ENCODE data around the gene CRIM1. TPM values are rescaled to one million over a fixed set of nuclear protein-coding genes. Genes with fewer than 3 reads are reported as not detected.

CRIM1 gene
- total RNA-seq, 2 donors from 2014 or later = 55.7 to 90.7 TPM

DNA sequence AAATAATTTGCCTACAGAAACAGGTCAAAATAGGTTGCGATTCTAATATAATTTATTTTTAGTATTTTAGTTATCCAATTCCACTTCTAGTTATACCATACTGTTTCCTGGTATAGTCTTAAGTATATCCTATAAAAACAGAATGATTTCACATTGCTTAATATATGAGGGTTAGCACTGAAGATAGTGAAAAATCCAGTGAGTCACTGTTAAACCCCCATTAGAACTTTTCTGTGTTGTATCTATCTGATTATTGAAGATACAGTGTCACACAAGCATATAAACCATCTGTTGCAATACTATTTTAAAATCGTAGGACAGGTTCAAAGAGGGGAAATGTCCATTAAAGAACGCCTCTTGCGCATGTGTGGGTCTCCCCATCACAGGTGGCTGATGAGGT, 132.4 kb downstream of the CRIM1 start:
- TF ChIP-seq, protein P1, sequence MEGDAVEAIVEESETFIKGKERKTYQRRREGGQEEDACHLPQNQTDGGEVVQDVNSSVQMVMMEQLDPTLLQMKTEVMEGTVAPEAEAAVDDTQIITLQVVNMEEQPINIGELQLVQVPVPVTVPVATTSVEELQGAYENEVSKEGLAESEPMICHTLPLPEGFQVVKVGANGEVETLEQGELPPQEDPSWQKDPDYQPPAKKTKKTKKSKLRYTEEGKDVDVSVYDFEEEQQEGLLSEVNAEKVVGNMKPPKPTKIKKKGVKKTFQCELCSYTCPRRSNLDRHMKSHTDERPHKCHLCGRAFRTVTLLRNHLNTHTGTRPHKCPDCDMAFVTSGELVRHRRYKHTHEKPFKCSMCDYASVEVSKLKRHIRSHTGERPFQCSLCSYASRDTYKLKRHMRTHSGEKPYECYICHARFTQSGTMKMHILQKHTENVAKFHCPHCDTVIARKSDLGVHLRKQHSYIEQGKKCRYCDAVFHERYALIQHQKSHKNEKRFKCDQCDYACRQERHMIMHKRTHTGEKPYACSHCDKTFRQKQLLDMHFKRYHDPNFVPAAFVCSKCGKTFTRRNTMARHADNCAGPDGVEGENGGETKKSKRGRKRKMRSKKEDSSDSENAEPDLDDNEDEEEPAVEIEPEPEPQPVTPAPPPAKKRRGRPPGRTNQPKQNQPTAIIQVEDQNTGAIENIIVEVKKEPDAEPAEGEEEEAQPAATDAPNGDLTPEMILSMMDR (IDR thresholded peaks at IDR 0.05) = no peak
- no peak overlapping the region for H3K4me3 ChIP-seq
- H3K9me3 ChIP-seq = no peaks in the 10 kb centered on the region
- H3K27ac ChIP-seq = no peak overlapping the region
- H3K27me3 ChIP-seq = no peaks in the 10 kb centered on the region
- no peak for DNase-seq
- no peaks in the 10 kb centered on the region for H3K4me1 ChIP-seq
- H3K36me3 ChIP-seq = no peaks in the 10 kb centered on the region
- intact Hi-C loops (cut with DNase I) = no loop called here
- no peak overlapping the region for H3K9ac ChIP-seq (ENCODE audit: low read depth in 2 of 2, low read length in 2 of 2)

DNA sequence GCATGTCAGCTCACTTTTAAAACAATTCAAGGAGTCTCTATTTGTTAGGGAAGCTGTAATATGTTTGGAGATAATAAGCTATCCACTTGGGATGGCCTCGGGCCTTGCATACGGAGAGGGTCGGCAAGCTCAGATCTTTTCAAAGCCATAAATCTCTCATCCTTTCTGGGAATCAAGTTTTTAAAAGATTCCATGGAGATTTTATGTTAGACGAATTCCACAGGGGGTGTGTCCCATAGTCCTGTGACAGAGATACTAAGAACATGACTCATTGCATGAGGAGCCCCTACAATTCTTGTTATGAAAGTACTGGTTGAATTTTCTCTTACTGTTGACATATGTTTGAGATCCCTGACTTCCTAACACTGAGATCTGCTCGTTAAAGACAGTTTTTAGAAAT, 133.7 kb downstream of the CRIM1 start:
- DNase-seq = no peak
- Histone ChIP-seq H3K36me3 (no peaks in the 10 kb centered on the region), H3K27me3 (no peaks in the 10 kb centered on the region), H3K4me3 (no peak overlapping the region), H3K27ac (no peak overlapping the region), H3K9me3 (no peaks in the 10 kb centered on the region), H3K9ac (ENCODE audit: low read depth in 2 of 2, low read length in 2 of 2) (no peak overlapping the region), H3K4me1 (no peaks in the 10 kb centered on the region)
- TF ChIP-seq, protein P1 (IDR thresholded peaks at IDR 0.05) = no peak
- intact Hi-C loops (cut with DNase I) = no loop called here

DNA sequence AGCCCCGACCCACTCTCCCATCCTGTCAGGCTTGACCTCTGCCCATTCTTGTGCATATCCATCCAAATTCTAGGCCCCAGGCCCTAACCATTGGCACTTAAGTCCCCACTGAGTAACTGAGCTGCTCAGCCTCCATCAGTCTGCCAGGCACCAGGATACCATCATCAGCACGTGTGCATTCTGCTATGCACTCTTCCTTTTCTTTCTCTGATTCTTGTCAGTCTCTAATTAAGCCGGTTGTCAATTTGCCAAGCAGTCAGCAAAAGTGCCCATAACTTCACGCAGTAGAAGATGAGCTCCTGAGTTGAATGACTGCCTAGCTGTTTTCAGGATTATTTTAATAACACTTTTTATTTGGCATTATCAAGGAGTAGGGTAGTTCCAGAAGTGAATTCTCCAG, 135.2 kb downstream of the CRIM1 start:
- H3K27ac ChIP-seq = no peak overlapping the region
- H3K9ac ChIP-seq (ENCODE audit: low read depth in 2 of 2, low read length in 2 of 2) = no peak overlapping the region
- H3K4me3 ChIP-seq = no peak overlapping the region
- H3K36me3 ChIP-seq = no peaks in the 10 kb centered on the region
- no peaks in the 10 kb centered on the region for H3K27me3 ChIP-seq
- H3K9me3 ChIP-seq = no peaks in the 10 kb centered on the region
- H3K4me1 ChIP-seq = no peaks in the 10 kb centered on the region
- TF ChIP-seq, protein P1 (IDR thresholded peaks at IDR 0.05) = no peak
- intact Hi-C loops (cut with DNase I) = no loop called here
- DNase-seq = no peak

DNA sequence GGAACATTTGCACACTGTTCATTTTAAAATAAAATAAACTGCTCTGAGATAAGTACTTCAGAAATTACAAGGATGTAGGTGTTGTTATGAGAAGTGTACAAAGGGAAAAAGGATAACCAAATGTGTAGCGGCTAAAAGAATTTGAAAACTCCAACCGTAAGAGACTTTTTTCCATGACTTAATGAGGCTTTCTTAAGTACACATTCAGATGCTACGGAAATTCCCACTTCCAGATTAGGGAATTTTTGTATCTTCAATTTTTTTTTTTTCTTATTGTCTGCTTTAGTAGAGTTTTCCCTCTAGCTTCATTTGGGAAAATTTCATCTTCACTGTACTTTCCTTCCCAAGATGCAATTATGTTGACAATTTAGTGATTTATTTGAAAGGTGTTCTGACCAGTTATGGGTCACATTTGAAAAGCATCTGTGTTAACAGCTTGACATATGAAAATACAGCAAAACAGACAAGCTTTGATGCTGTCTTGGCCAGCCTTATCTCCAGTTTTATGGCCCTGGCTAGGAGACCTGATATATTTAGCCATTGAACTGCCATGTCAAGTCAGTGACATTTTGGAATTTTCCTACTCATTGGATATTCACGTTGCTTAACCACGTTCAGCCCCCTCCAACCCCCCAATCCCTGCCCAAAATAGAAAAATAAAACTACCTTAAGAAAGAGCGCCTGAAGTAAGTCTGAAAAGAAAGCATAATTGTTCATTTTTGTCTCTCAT, 136.8 kb downstream of the CRIM1 start:
- Histone ChIP-seq H3K27me3 (no peaks in the 10 kb centered on the region), H3K4me1 (no peaks in the 10 kb centered on the region), H3K9ac (ENCODE audit: low read depth in 2 of 2, low read length in 2 of 2) (no peak overlapping the region), H3K27ac (no peak overlapping the region), H3K36me3 (no peaks in the 10 kb centered on the region), H3K9me3 (no peaks in the 10 kb centered on the region), H3K4me3 (no peak overlapping the region)
- intact Hi-C loops (cut with DNase I) = no loop called here
- DNase-seq = no peak
- TF ChIP-seq, protein P1 (IDR thresholded peaks at IDR 0.05) = no peak

DNA sequence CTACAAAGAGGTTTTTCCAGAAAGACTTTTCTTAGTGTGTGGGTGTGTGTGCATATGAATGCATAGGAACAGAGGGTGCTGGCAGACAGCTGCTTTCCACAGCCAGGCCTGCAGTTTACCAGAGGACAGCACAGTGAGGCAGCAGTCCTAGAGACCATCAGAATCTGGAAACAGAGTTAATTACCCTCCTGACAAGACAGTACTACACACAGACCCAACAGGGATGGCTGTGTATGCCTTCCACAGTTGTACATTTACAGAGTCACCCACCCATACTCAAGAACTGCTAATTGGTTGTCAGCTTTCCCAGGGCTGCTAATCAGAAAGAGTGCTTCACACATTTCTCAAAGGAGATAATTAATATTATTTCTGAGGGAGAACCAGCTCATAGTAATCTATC, 137.7 kb downstream of the CRIM1 start:
- no peaks in the 10 kb centered on the region for H3K9me3 ChIP-seq
- no peak overlapping the region for H3K9ac ChIP-seq (ENCODE audit: low read depth in 2 of 2, low read length in 2 of 2)
- DNase-seq = no peak
- H3K4me1 ChIP-seq = no peaks in the 10 kb centered on the region
- no peaks in the 10 kb centered on the region for H3K27me3 ChIP-seq
- H3K4me3 ChIP-seq = no peak overlapping the region
- TF ChIP-seq, protein P1 (IDR thresholded peaks at IDR 0.05) = no peak
- H3K36me3 ChIP-seq = no peaks in the 10 kb centered on the region
- no peak overlapping the region for H3K27ac ChIP-seq
- intact Hi-C loops (cut with DNase I) = no loop called here
